HG02970 (cell line): ENCODE results near the gene ZBTB44.

ENCODE experiments used
- ATAC-seq: cut with Tn5 transposase; IDR thresholded peaks from one replicate; pipeline ENCODE4 v1.9.1; 2021; ENCODE audit warnings: mild to moderate bottlenecking, moderate library complexity, moderate number of reproducible peaks; ENCODE audit not compliant: unreplicated experiment, low FRiP score

The ZBTB44 gene

GRCh38 chr11:130216591-130217132 is 98.1 kb downstream of the ZBTB44 start:
- ATAC-seq: no peak

GRCh38 chr11:130216221-130216550 is 98.5 kb downstream of the ZBTB44 start:
- ATAC-seq: no peak

GRCh38 chr11:130215531-130216220 is 99.0 kb downstream of the ZBTB44 start:
- ATAC-seq: no peak

- ATAC-seq: no peak
Measured at GRCh38 chr11:130214861-130215530, 99.7 kb downstream of the ZBTB44 start.

- no peak for ATAC-seq
Measured at GRCh38 chr11:130213979-130214281, 100.8 kb downstream of the ZBTB44 start.

- ATAC-seq: peak; percentile 75
Measured at GRCh38 chr11:130213143-130213978, 101.4 kb downstream of the ZBTB44 start.

- no peak for ATAC-seq
Measured at GRCh38 chr11:130212431-130212961, 102.2 kb downstream of the ZBTB44 start.

- ATAC-seq: no peak
Measured at GRCh38 chr11:130211781-130212401, 102.8 kb downstream of the ZBTB44 start.

- no peak for ATAC-seq
Measured at GRCh38 chr11:130211144-130211543, 103.6 kb downstream of the ZBTB44 start.

- no peak for ATAC-seq
Measured at GRCh38 chr11:130209954-130210854, 104.5 kb downstream of the ZBTB44 start.

- ATAC-seq: no peak
Measured at GRCh38 chr11:130209128-130209932, 105.4 kb downstream of the ZBTB44 start.

- no peak for ATAC-seq
Measured at GRCh38 chr11:130208241-130209127, 106.2 kb downstream of the ZBTB44 start.

- no peak for ATAC-seq
Measured at GRCh38 chr11:130206141-130206540, 108.6 kb downstream of the ZBTB44 start.

- ATAC-seq: no peak
Measured at GRCh38 chr11:130204703-130205095, 110.0 kb downstream of the ZBTB44 start.

GRCh38 chr11:130203766-130204702 is 110.7 kb downstream of the ZBTB44 start:
- ATAC-seq: no peak

- no peak for ATAC-seq
Measured at GRCh38 chr11:130202818-130203689, 111.7 kb downstream of the ZBTB44 start.
